ENCODE data around the gene KLF13.
A peak's percentile ranks its signal among the peaks of the same experiment; 100 is the strongest.

The KLF13 gene

DNA sequence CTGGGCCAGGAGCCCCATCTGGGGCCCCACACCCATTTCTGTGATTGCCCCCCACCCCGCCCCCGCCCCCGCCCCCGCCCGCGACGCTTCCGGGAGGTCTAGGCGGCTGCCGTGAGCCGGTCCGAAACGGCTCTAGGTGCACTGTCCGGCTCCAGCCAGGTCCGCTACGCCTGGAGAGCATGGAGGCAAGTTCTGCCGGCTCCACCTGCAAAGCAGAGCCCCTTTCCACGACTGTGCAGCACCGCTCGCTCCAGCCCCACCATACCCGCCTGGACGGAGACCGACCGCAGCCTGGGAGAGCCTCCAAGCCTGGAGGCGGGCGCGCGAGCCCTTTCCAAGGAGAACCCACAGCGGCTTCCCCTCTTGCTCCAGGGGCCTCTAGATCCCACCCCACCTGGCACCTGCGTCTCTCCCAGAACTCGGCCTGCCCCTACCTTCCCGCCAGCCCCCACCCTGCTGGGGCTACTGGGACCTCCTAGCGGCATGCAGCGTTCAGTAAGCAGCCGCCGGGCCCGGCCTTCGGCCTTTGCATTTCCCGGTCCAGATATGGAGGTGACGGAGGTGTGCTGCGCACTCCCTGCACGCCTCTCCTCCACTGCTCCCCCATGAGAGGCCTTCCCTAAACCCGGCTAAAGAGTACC is 66.2 kb downstream of the KLF13 start:
- peaks cover 20% of the 10 kb centered on the region for H3K27me3 ChIP-seq (ENCODE audit: control insufficient read depth, low read length)
- no peaks in the 10 kb centered on the region for H4K20me1 ChIP-seq (ENCODE audit: control insufficient read depth, insufficient read depth, low read depth, low read length)
- H3K4me3 ChIP-seq (ENCODE audit: low read length), result peak overlapping the region; percentile 82
- no peak for TF ChIP-seq EZH2phosphoT487 (IDR thresholded peaks at IDR 0.05; ENCODE audit: borderline replicate concordance, low read length)
- TF ChIP-seq, protein P1, sequence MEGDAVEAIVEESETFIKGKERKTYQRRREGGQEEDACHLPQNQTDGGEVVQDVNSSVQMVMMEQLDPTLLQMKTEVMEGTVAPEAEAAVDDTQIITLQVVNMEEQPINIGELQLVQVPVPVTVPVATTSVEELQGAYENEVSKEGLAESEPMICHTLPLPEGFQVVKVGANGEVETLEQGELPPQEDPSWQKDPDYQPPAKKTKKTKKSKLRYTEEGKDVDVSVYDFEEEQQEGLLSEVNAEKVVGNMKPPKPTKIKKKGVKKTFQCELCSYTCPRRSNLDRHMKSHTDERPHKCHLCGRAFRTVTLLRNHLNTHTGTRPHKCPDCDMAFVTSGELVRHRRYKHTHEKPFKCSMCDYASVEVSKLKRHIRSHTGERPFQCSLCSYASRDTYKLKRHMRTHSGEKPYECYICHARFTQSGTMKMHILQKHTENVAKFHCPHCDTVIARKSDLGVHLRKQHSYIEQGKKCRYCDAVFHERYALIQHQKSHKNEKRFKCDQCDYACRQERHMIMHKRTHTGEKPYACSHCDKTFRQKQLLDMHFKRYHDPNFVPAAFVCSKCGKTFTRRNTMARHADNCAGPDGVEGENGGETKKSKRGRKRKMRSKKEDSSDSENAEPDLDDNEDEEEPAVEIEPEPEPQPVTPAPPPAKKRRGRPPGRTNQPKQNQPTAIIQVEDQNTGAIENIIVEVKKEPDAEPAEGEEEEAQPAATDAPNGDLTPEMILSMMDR (IDR thresholded peaks at IDR 0.05; ENCODE audit: low read depth, low read length, poor library complexity, severe bottlenecking), result no peak
- H3K36me3 ChIP-seq (ENCODE audit: control insufficient read depth, low read length), result no peaks in the 10 kb centered on the region
- H3K79me2 ChIP-seq (ENCODE audit: control insufficient read depth, low read length), result no peaks in the 10 kb centered on the region
- no peak overlapping the region for H3K27ac ChIP-seq (ENCODE audit: low read depth, low read length)
- peaks cover 4% of the 10 kb centered on the region for H3F3A ChIP-seq (ENCODE audit: control insufficient read depth, insufficient read depth)
- peak overlapping the region; percentile 98 for H3K4me2 ChIP-seq (ENCODE audit: low read length)
- peaks cover 40% of the 10 kb centered on the region for H3K4me1 ChIP-seq (ENCODE audit: control insufficient read depth, low read length)
- H3K9me3 ChIP-seq (ENCODE audit: control insufficient read depth, insufficient read depth, low read length), result no peaks in the 10 kb centered on the region
- no peaks in the 10 kb centered on the region for H3K9me2 ChIP-seq (replicated peaks; ENCODE audit: control insufficient read depth, low read length)

DNA sequence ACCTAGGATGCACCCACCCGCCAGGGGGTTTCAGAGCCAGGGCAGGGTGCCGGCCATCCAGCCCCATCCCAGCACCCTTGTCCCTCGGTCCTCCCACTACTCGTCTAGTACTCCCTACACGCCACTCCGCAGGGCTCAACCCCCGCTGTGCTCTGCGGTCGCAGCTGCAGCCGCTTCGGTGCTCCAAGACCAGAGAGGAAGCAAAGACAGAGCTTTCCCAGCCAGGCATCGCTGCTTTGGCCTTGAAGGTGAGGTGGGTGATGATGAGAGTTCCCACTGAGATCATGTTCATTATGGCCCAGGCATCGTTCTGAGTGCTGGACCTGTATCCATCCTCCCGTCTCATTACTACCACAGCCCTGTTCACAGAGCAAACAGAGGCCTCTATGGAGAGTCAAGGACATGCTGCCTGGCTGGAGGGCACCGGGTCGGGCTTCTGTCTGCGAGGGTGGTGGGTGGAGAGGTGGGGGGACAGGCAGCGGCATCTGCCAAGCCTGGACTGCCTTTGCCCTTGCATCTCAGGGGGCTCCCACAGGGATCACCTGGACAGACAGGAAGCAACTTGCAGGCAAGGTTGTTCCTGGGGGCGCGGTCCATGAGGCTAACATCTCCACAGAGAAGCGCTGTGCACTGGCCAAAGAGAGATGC is 66.9 kb downstream of the KLF13 start:
- H3K4me1 ChIP-seq (ENCODE audit: control insufficient read depth, low read length), result peaks cover 41% of the 10 kb centered on the region
- TF ChIP-seq, protein P1 (IDR thresholded peaks at IDR 0.05; ENCODE audit: low read depth, low read length, poor library complexity, severe bottlenecking), result no peak
- TF ChIP-seq EZH2phosphoT487 (IDR thresholded peaks at IDR 0.05; ENCODE audit: borderline replicate concordance, low read length), result no peak

DNA sequence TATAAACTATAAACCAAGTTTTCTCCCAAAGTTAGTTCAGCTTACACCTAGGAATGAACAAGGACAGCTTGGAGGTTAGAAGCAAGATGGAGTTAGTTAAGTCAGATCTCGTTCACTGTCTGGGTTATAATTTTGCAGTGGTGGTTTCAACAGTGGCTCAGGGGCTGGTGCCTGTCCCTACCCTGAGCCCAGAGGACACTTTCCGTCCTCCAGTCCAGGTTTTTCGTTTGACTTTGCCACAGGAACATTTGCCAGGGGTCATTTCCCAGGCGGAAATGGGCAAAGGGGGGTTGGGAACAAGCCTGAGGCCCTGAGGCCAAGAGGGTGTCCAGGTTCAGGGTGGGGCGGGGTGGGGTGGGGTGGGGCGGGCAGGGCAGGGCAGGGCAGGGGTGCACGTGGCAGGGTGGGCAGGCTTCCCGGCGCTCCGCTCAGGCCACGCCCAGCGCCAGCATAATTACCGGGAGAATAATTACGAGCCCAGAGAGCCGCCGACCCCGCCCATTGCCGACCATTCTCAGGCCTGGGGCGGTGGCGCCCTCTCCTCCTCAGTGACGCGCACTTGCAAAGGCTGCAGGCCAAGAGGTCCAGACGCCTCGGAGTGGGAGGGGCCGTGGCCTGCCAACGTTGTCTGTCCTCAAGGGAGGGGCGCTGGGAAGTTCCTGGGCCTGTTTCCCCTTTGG is 70.4 kb downstream of the KLF13 start:
- H3K9me2 ChIP-seq (replicated peaks; ENCODE audit: control insufficient read depth, low read length), result no peaks in the 10 kb centered on the region
- no peak overlapping the region for H3K27ac ChIP-seq (ENCODE audit: low read depth, low read length)
- peak overlapping the region; percentile 47 for H3K4me3 ChIP-seq (ENCODE audit: low read length)
- no peaks in the 10 kb centered on the region for H3K9me3 ChIP-seq (ENCODE audit: control insufficient read depth, insufficient read depth, low read length)
- no peaks in the 10 kb centered on the region for H3K79me2 ChIP-seq (ENCODE audit: control insufficient read depth, low read length)
- H3K27me3 ChIP-seq (ENCODE audit: control insufficient read depth, low read length), result peaks cover 8% of the 10 kb centered on the region
- peaks cover 36% of the 10 kb centered on the region for H3K4me1 ChIP-seq (ENCODE audit: control insufficient read depth, low read length)
- peaks cover 4% of the 10 kb centered on the region for H3F3A ChIP-seq (ENCODE audit: control insufficient read depth, insufficient read depth)
- H3K4me2 ChIP-seq (ENCODE audit: low read length), result peak overlapping the region; percentile 52
- H3K36me3 ChIP-seq (ENCODE audit: control insufficient read depth, low read length), result no peaks in the 10 kb centered on the region
- TF ChIP-seq, protein P1 (IDR thresholded peaks at IDR 0.05; ENCODE audit: low read depth, low read length, poor library complexity, severe bottlenecking), result peak; percentile 35
- no peak for TF ChIP-seq EZH2phosphoT487 (IDR thresholded peaks at IDR 0.05; ENCODE audit: borderline replicate concordance, low read length)
- H4K20me1 ChIP-seq (ENCODE audit: control insufficient read depth, insufficient read depth, low read depth, low read length), result no peaks in the 10 kb centered on the region

More for the DNA sequence above, 66.9 kb downstream of the KLF13 start:
- Histone ChIP-seq H3K79me2 (ENCODE audit: control insufficient read depth, low read length) (no peaks in the 10 kb centered on the region), H3K36me3 (ENCODE audit: control insufficient read depth, low read length) (no peaks in the 10 kb centered on the region), H3K9me2 (replicated peaks; ENCODE audit: control insufficient read depth, low read length) (no peaks in the 10 kb centered on the region), H3K4me2 (ENCODE audit: low read length) (peak overlapping the region; percentile 98; the same call in 1 of the 2 replicates), H3F3A (ENCODE audit: control insufficient read depth, insufficient read depth) (peaks cover 4% of the 10 kb centered on the region), H3K4me3 (ENCODE audit: low read length) (no peak overlapping the region), H3K9me3 (ENCODE audit: control insufficient read depth, insufficient read depth, low read length) (no peaks in the 10 kb centered on the region), H4K20me1 (ENCODE audit: control insufficient read depth, insufficient read depth, low read depth, low read length) (no peaks in the 10 kb centered on the region), H3K27ac (ENCODE audit: low read depth, low read length) (no peak overlapping the region), H3K27me3 (ENCODE audit: control insufficient read depth, low read length) (peaks cover 20% of the 10 kb centered on the region)
